ENCODE results near the gene S100A8.

Gene S100A8

GRCh38 chr1:153390938-153391710 is at the start of gene S100A8:
TSS of gene S100A8 (minus strand) at chr1:153391073. CDS start at chr1:153390535, 538 bp downstream.
- H3K27me3 Mint-ChIP-seq, result peaks cover 28 to 46% of the 10 kb centered on the region in 2 donors
- H3K4me3 Mint-ChIP-seq, result no peak within 1 kb of the TSS
- H3K27ac Mint-ChIP-seq, result no peak within 1 kb of the TSS
- ATAC-seq (replicated peaks) (no peak), DNase-seq (no peak)
- no peaks in the 10 kb centered on the region for H3K9me3 Mint-ChIP-seq
- H3K36me3 Mint-ChIP-seq, result no peaks in the 10 kb centered on the region
- peaks cover 4 to 5% of the 10 kb centered on the region in 2 donors for H3K4me1 Mint-ChIP-seq

GRCh38 chr1:153439273-153439672 is 48.4 kb upstream of the S100A8 start:
- Mint-ChIP-seq H3K36me3 (no peaks in the 10 kb centered on the region), H3K27ac (no peak overlapping the region), H3K9me3 (peaks cover 0 to 2% of the 10 kb centered on the region in 2 donors), H3K27me3 (peaks cover 20 to 38% of the 10 kb centered on the region in 2 donors), H3K4me3 (no peak overlapping the region), H3K4me1 (peaks cover 0 to 2% of the 10 kb centered on the region in 2 donors)
- no peak for DNase-seq
- no peak for ATAC-seq (replicated peaks)

- no peak overlapping the region for H3K27ac Mint-ChIP-seq
- ATAC-seq (replicated peaks) (no peak), DNase-seq (no peak)
- peaks cover 0 to 2% of the 10 kb centered on the region in 2 donors for H3K9me3 Mint-ChIP-seq
- peaks cover 0 to 2% of the 10 kb centered on the region in 2 donors for H3K4me1 Mint-ChIP-seq
- no peak overlapping the region for H3K4me3 Mint-ChIP-seq
- no peaks in the 10 kb centered on the region for H3K36me3 Mint-ChIP-seq
- peaks cover 14 to 35% of the 10 kb centered on the region in 2 donors for H3K27me3 Mint-ChIP-seq
Observed at GRCh38 chr1:153438599-153438998, 47.7 kb upstream of the S100A8 start.

GRCh38 chr1:153437236-153437635 is 46.4 kb upstream of the S100A8 start:
- Mint-ChIP-seq H3K9me3 (no peaks in the 10 kb centered on the region), H3K4me3 (no peak overlapping the region), H3K4me1 (peaks cover 0 to 2% of the 10 kb centered on the region in 2 donors), H3K36me3 (no peaks in the 10 kb centered on the region), H3K27me3 (peaks cover 23 to 45% of the 10 kb centered on the region in 2 donors), H3K27ac (no peak overlapping the region)
- DNase-seq (no peak), ATAC-seq (replicated peaks) (no peak)

GRCh38 chr1:153434746-153435455 is 44.0 kb upstream of the S100A8 start:
- H3K27ac Mint-ChIP-seq, result no peak overlapping the region
- H3K4me3 Mint-ChIP-seq, result no peak overlapping the region
- H3K27me3 Mint-ChIP-seq, result peaks cover 20 to 53% of the 10 kb centered on the region in 2 donors
- DNase-seq (no peak), ATAC-seq (replicated peaks) (no peak)
- H3K36me3 Mint-ChIP-seq, result no peaks in the 10 kb centered on the region
- peaks cover 0 to 2% of the 10 kb centered on the region in 2 donors for H3K4me1 Mint-ChIP-seq
- H3K9me3 Mint-ChIP-seq, result no peaks in the 10 kb centered on the region

GRCh38 chr1:153432874-153433681 is 42.2 kb upstream of the S100A8 start:
- DNase-seq (no peak), ATAC-seq (replicated peaks) (no peak)
- Mint-ChIP-seq H3K27ac (no peak overlapping the region), H3K27me3 (peaks cover 22 to 56% of the 10 kb centered on the region in 2 donors), H3K4me1 (peaks cover 0 to 2% of the 10 kb centered on the region in 2 donors), H3K36me3 (no peaks in the 10 kb centered on the region), H3K9me3 (no peaks in the 10 kb centered on the region), H3K4me3 (no peak overlapping the region)

GRCh38 chr1:153431928-153432327 is 41.1 kb upstream of the S100A8 start:
- Mint-ChIP-seq H3K9me3 (no peaks in the 10 kb centered on the region), H3K27ac (no peak overlapping the region), H3K27me3 (peaks cover 16 to 56% of the 10 kb centered on the region in 2 donors), H3K4me3 (no peak overlapping the region), H3K36me3 (no peaks in the 10 kb centered on the region), H3K4me1 (peaks cover 0 to 2% of the 10 kb centered on the region in 2 donors)
- ATAC-seq (replicated peaks) (no peak), DNase-seq (no peak)

- Mint-ChIP-seq H3K27ac (no peak overlapping the region), H3K4me1 (no peaks in the 10 kb centered on the region)
Observed at GRCh38 chr1:153431427-153431826, 40.6 kb upstream of the S100A8 start.

GRCh38 chr1:153431002-153431401 is 40.1 kb upstream of the S100A8 start:
- H3K27me3 Mint-ChIP-seq, result peaks cover 18 to 59% of the 10 kb centered on the region in 2 donors
- H3K4me1 Mint-ChIP-seq, result no peaks in the 10 kb centered on the region
- no peaks in the 10 kb centered on the region for H3K36me3 Mint-ChIP-seq
- no peak overlapping the region for H3K4me3 Mint-ChIP-seq
- no peak overlapping the region for H3K27ac Mint-ChIP-seq
- DNase-seq (no peak), ATAC-seq (replicated peaks) (no peak)
- H3K9me3 Mint-ChIP-seq, result no peaks in the 10 kb centered on the region

More at GRCh38 chr1:153431427-153431826, 40.6 kb upstream of the S100A8 start:
- H3K27me3 Mint-ChIP-seq, result peaks cover 16 to 61% of the 10 kb centered on the region in 2 donors
- DNase-seq (no peak), ATAC-seq (replicated peaks) (no peak)
- no peaks in the 10 kb centered on the region for H3K36me3 Mint-ChIP-seq
- no peak overlapping the region for H3K4me3 Mint-ChIP-seq
- no peaks in the 10 kb centered on the region for H3K9me3 Mint-ChIP-seq

- ATAC-seq (replicated peaks), result no peak
Observed at GRCh38 chr1:153430561-153430960, 39.7 kb upstream of the S100A8 start.

GRCh38 chr1:153430166-153430553 is 39.3 kb upstream of the S100A8 start:
- Mint-ChIP-seq H3K27me3 (peaks cover 24 to 53% of the 10 kb centered on the region in 2 donors), H3K9me3 (no peaks in the 10 kb centered on the region), H3K36me3 (no peaks in the 10 kb centered on the region), H3K27ac (no peak overlapping the region), H3K4me1 (no peaks in the 10 kb centered on the region), H3K4me3 (no peak overlapping the region)
- no peak for ATAC-seq (replicated peaks)
- no peak for DNase-seq

More at GRCh38 chr1:153430561-153430960, 39.7 kb upstream of the S100A8 start:
- DNase-seq, result no peak
- no peak overlapping the region for H3K27ac Mint-ChIP-seq
- peaks cover 21 to 55% of the 10 kb centered on the region in 2 donors for H3K27me3 Mint-ChIP-seq
- H3K36me3 Mint-ChIP-seq, result no peaks in the 10 kb centered on the region
- H3K4me3 Mint-ChIP-seq, result no peak overlapping the region
- H3K9me3 Mint-ChIP-seq, result no peaks in the 10 kb centered on the region
- H3K4me1 Mint-ChIP-seq, result no peaks in the 10 kb centered on the region

GRCh38 chr1:153429266-153430165 is 38.6 kb upstream of the S100A8 start:
- no peaks in the 10 kb centered on the region for H3K36me3 Mint-ChIP-seq
- no peak overlapping the region for H3K27ac Mint-ChIP-seq
- no peaks in the 10 kb centered on the region for H3K4me1 Mint-ChIP-seq
- ATAC-seq (replicated peaks) (no peak), DNase-seq (no peak)
- H3K4me3 Mint-ChIP-seq, result no peak overlapping the region
- H3K9me3 Mint-ChIP-seq, result no peaks in the 10 kb centered on the region
- peaks cover 24 to 47% of the 10 kb centered on the region in 2 donors for H3K27me3 Mint-ChIP-seq

- Mint-ChIP-seq H3K36me3 (no peaks in the 10 kb centered on the region), H3K4me3 (no peak overlapping the region), H3K4me1 (no peaks in the 10 kb centered on the region), H3K27ac (no peak overlapping the region), H3K27me3 (peaks cover 27 to 46% of the 10 kb centered on the region in 2 donors), H3K9me3 (no peaks in the 10 kb centered on the region)
- DNase-seq (no peak), ATAC-seq (replicated peaks) (no peak)
Observed at GRCh38 chr1:153428791-153429190, 37.9 kb upstream of the S100A8 start.
